Measurements from ENCODE around the gene DLK1.

DLK1 gene

GRCh38 chr14:100727086-100727872, 587 bp downstream of the DLK1 start:
- no peak overlapping the region for H3K4me3 ChIP-seq (ENCODE audit: low read length)
- no peak for DNase-seq (ENCODE audit: low read depth)
- no peak for TF ChIP-seq CTCF (conservative IDR thresholded peaks at IDR 0.05; ENCODE audit: low read length)

- no peak overlapping the region for H3K4me3 ChIP-seq (ENCODE audit: low read length)
- DNase-seq (ENCODE audit: low read depth) = no peak
- no peak for TF ChIP-seq CTCF (conservative IDR thresholded peaks at IDR 0.05; ENCODE audit: low read length)
These were observed 1.2 kb downstream of the DLK1 start for GRCh38 chr14:100727873-100728240.

- DNase-seq (ENCODE audit: low read depth) = no peak
- no peak for TF ChIP-seq CTCF (conservative IDR thresholded peaks at IDR 0.05; ENCODE audit: low read length)
- no peak overlapping the region for H3K4me3 ChIP-seq (ENCODE audit: low read length)
These were observed 2.3 kb downstream of the DLK1 start for GRCh38 chr14:100728962-100729361.

- no peak for DNase-seq (ENCODE audit: low read depth)
- H3K4me3 ChIP-seq (ENCODE audit: low read length) = no peak overlapping the region
- TF ChIP-seq CTCF (conservative IDR thresholded peaks at IDR 0.05; ENCODE audit: low read length) = no peak
These were observed 3.3 kb downstream of the DLK1 start for GRCh38 chr14:100729982-100730381.

- H3K4me3 ChIP-seq (ENCODE audit: low read length) = no peak overlapping the region
- DNase-seq (ENCODE audit: low read depth) = no peak
- no peak for TF ChIP-seq CTCF (conservative IDR thresholded peaks at IDR 0.05; ENCODE audit: low read length)
These were observed 3.9 kb downstream of the DLK1 start for GRCh38 chr14:100730581-100730980.

- no peak for TF ChIP-seq CTCF (conservative IDR thresholded peaks at IDR 0.05; ENCODE audit: low read length)
- no peak overlapping the region for H3K4me3 ChIP-seq (ENCODE audit: low read length)
- no peak for DNase-seq (ENCODE audit: low read depth)
These were observed 4.4 kb downstream of the DLK1 start for GRCh38 chr14:100731011-100731670.

All from AG10803 (cell line).